CD14-positive monocyte (primary cell): ENCODE data around the gene PIGB. TPM values are rescaled to one million over a fixed set of nuclear protein-coding genes. Genes with fewer than 3 reads are reported as not detected.
A peak's percentile ranks its signal among the peaks of the same experiment; 100 is the strongest.

Experiments used
- DNase-seq, 3 donors: peaks; one replicate each; pipeline ENCODE4 v3.0.0-alpha.2; 2011 to 2022
- H2AFZ ChIP-seq: 2 replicates; pipeline ENCODE4 v1.6.0; 2012; ENCODE audit warnings: mild to moderate bottlenecking, low read depth, low read length, inconsistent platforms; ENCODE audit not compliant: insufficient read depth, poor library complexity, severe bottlenecking
- H3K27ac ChIP-seq, 2 donors: 1 replicate in 1 of 2; 2 replicates in 1 of 2; pipeline ENCODE4 v1.5.1; 2012 to 2013; ENCODE audit warnings: low read length in 2 of 2, control low read depth in 1 of 2, inconsistent platforms in 1 of 2, low read depth in 1 of 2, mild to moderate bottlenecking in 1 of 2
- H3K27me3 ChIP-seq, 2 donors: one replicate each; pipeline versions ENCODE4 v1.6.0 to v1.6.1; 2011 to 2013; ENCODE audit warnings: low read length in 2 of 2; ENCODE audit not compliant: control insufficient read depth in 2 of 2, insufficient read depth in 2 of 2
- H3K36me3 ChIP-seq, 2 donors: replicated peaks in 1 of 2; 1 replicate in 1 of 2; 2 replicates in 1 of 2; pipeline versions ENCODE4 v1.5.1 to v1.6.1; 2012 to 2013; ENCODE audit warnings: low read length in 2 of 2, control low read depth in 1 of 2, inconsistent platforms in 1 of 2, mild to moderate bottlenecking in 1 of 2; ENCODE audit not compliant: insufficient read depth in 2 of 2, control insufficient read depth in 1 of 2
- H3K4me1 ChIP-seq, 2 donors: 1 replicate in 1 of 2; 2 replicates in 1 of 2; pipeline versions ENCODE4 v1.5.1 to v1.6.1; 2012 to 2013; ENCODE audit warnings: low read length in 2 of 2, control low read depth in 1 of 2, inconsistent platforms in 1 of 2, mild to moderate bottlenecking in 1 of 2, moderate library complexity in 1 of 2; ENCODE audit not compliant: insufficient read depth in 2 of 2, control insufficient read depth in 1 of 2
- H3K4me2 ChIP-seq: replicated peaks from 2 replicates; pipeline ENCODE3; 2012; ENCODE audit warnings: low read length, moderate library complexity, mild to moderate bottlenecking; ENCODE audit not compliant: poor library complexity, severe bottlenecking; ENCODE audit errors: extremely low read depth
- H3K4me3 ChIP-seq, 3 experiments: fragments of 200-600 bp in 1 of 3; sonication (generic) in 1 of 3; replicated peaks in 1 of 3; 1 replicate in 2 of 3; 2 replicates in 1 of 3; pipeline ENCODE4 v1.5.1; 2011 to 2013; ENCODE audit warnings: low read length in 3 of 3, mild to moderate bottlenecking in 3 of 3, control low read depth in 2 of 3, low read depth in 2 of 3, inconsistent platforms in 1 of 3, moderate library complexity in 1 of 3
- H3K79me2 ChIP-seq: 2 replicates; pipeline ENCODE4 v1.6.0; 2012; ENCODE audit warnings: mild to moderate bottlenecking, control low read depth, inconsistent platforms, low read length, moderate library complexity; ENCODE audit not compliant: insufficient read depth
- H3K9ac ChIP-seq: 2 replicates; pipeline ENCODE4 v1.6.0; 2017; ENCODE audit warnings: low read length, mild to moderate bottlenecking; ENCODE audit not compliant: insufficient read depth, poor library complexity, severe bottlenecking
- H3K9me3 ChIP-seq, 2 donors: replicated peaks in 1 of 2; 1 replicate in 1 of 2; 2 replicates in 1 of 2; pipeline versions ENCODE4 v1.5.1 to v1.6.1; 2012 to 2013; ENCODE audit warnings: low read length in 2 of 2, control low read depth in 1 of 2; ENCODE audit not compliant: control insufficient read depth in 1 of 2, insufficient read depth in 1 of 2
- H4K20me1 ChIP-seq: 2 replicates; pipeline ENCODE4 v1.6.0; 2012; ENCODE audit warnings: mild to moderate bottlenecking, low read length, control low read depth, moderate library complexity; ENCODE audit not compliant: insufficient read depth
- H3K27ac Mint-ChIP-seq, 7 donors: one replicate each; pipeline ENCODE4 v1.8.0; 2020; ENCODE audit warnings: mild to moderate bottlenecking in 7 of 7, mixed read lengths in 7 of 7, moderate library complexity in 6 of 7, inconsistent platforms in 2 of 7
- H3K27me3 Mint-ChIP-seq, 3 donors: one replicate each; pipeline ENCODE4 v1.8.0; 2021 to 2022; ENCODE audit warnings: low read depth in 3 of 3, mild to moderate bottlenecking in 3 of 3, mixed read lengths in 3 of 3, moderate library complexity in 3 of 3, inconsistent platforms in 1 of 3
- H3K36me3 Mint-ChIP-seq, 2 donors: one replicate each; pipeline ENCODE4 v1.8.0; 2020; ENCODE audit warnings: mixed read lengths in 2 of 2, inconsistent platforms in 1 of 2, mild to moderate bottlenecking in 1 of 2
- H3K4me1 Mint-ChIP-seq: one replicate; pipeline ENCODE4 v1.8.0; 2020; ENCODE audit warnings: mild to moderate bottlenecking, mixed read lengths
- H3K4me3 Mint-ChIP-seq, 2 donors: one replicate each; pipeline ENCODE4 v1.8.0; 2020; ENCODE audit warnings: mild to moderate bottlenecking in 2 of 2, mixed read lengths in 2 of 2, moderate library complexity in 1 of 2
- H3K9me3 Mint-ChIP-seq, 7 donors: one replicate each; pipeline ENCODE4 v1.8.0; 2020 to 2022; ENCODE audit warnings: mixed read lengths in 7 of 7, mild to moderate bottlenecking in 6 of 7, moderate library complexity in 6 of 7, inconsistent platforms in 2 of 7
- WGBS: methylation state at CpG from one replicate; pipeline ENCODE4 v1.1.5; 2013; ENCODE audit warnings: missing lambda C conversion rate; ENCODE audit not compliant: insufficient coverage; 5-methylcytosine and 5-hydroxymethylcytosine counted together
- intact Hi-C, 2 donors: fragments of 100-400 bp; cut with micrococcal nuclease; formaldehyde crosslinking; loops; one replicate each; pipeline versions ENCODE4 v1.15.0 to v1.15.1; 2023
- polyA plus RNA-seq, 3 donors: library from polyadenylated mRNA; depleted of rRNA in 1 of 3; unstranded in 2 of 3; stranded (reverse) in 1 of 3; fragments of 300-500 nt in 2 of 3; fragments of >200 nt in 1 of 3; fragmentation: Illumina TruSeq in 2 of 3; gene quantifications; 1 replicate in 2 of 3; 2 replicates in 1 of 3; pipeline ENCODE4 v1.2.3, GENCODE V29; 2012 to 2021
- TF ChIP-seq, protein P1 (sequence below): fragments of 200-600 bp; IDR thresholded peaks from one replicate; pipeline ENCODE4 v1.8.0; 2022; ENCODE audit warnings: antibody characterized with exemption, mild to moderate bottlenecking

Gene PIGB
- polyA plus RNA-seq, 3 donors, result 15.3 to 16.8 (median 15.8) TPM

DNA sequence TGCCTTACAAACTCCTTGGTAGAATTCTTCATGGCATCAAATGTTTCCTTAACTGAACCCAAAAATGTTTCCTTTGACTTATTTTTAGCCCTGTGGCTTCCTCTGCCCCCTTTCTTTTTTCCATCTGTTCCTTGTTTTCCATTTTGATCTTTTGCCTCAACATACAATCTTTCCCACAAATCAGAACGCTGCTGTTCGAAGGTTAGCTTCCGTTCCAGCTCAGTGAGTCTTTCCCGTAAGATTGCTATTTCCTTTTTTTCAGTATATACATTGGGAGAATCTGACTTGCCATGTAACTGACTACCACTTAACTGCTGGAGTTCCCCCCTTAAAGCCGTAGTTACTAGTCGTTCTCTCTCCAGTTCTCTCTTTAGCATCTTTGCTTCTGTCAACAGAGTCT lies 41.2 kb downstream of the PIGB start:
- Mint-ChIP-seq H3K4me3 (no peak overlapping the region), H3K27ac (peak overlapping the region in 3 of 7 donors; percentile 12 to 52 (median 14)), H3K4me1 (peaks cover 7% of the 10 kb centered on the region), H3K9me3 (no peaks in the 10 kb centered on the region), H3K36me3 (peaks cover 79 to 82% of the 10 kb centered on the region in 2 donors), H3K27me3 (peaks cover 0 to 2% (median 0%) of the 10 kb centered on the region in 3 donors)
- WGBS, result 13% methylated on average over 3 of the region's 6 CpGs
- no peak overlapping the region for H3K27ac ChIP-seq
- H3K9ac ChIP-seq, result no peak overlapping the region
- intact Hi-C loops, result no loop called here
- H3K4me3 ChIP-seq, result no peak overlapping the region
- H3K79me2 ChIP-seq, result no peaks in the 10 kb centered on the region
- no peak for DNase-seq
- TF ChIP-seq, protein P1, sequence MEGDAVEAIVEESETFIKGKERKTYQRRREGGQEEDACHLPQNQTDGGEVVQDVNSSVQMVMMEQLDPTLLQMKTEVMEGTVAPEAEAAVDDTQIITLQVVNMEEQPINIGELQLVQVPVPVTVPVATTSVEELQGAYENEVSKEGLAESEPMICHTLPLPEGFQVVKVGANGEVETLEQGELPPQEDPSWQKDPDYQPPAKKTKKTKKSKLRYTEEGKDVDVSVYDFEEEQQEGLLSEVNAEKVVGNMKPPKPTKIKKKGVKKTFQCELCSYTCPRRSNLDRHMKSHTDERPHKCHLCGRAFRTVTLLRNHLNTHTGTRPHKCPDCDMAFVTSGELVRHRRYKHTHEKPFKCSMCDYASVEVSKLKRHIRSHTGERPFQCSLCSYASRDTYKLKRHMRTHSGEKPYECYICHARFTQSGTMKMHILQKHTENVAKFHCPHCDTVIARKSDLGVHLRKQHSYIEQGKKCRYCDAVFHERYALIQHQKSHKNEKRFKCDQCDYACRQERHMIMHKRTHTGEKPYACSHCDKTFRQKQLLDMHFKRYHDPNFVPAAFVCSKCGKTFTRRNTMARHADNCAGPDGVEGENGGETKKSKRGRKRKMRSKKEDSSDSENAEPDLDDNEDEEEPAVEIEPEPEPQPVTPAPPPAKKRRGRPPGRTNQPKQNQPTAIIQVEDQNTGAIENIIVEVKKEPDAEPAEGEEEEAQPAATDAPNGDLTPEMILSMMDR, result no peak
- peaks cover 71 to 98% of the 10 kb centered on the region in 2 donors for H3K36me3 ChIP-seq
- H3K4me2 ChIP-seq, result no peak overlapping the region
- H3K27me3 ChIP-seq, result no peaks in the 10 kb centered on the region
- H3K4me1 ChIP-seq, result no peaks in the 10 kb centered on the region
- H2AFZ ChIP-seq, result no peak overlapping the region
- no peaks in the 10 kb centered on the region for H3K9me3 ChIP-seq
- no peaks in the 10 kb centered on the region for H4K20me1 ChIP-seq

DNA sequence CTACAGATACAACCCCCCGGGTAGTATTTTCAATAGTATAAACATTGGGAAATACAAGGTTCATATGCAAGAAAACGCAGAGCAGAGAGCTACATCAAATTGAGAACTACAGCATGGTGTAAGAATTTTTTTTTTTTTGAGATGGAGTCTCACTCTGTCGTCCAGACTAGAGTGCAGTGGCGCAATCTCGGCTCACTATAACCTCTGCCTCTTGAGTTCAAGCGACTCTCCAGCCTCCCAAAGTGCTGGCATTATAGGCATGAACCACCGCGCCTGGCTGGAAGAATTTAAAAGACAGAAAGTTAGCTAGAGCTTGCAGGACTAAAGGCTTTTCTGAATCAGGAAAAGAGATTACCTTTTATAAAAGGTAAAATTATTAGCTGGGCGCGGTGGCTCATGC lies 42.0 kb downstream of the PIGB start:
- Mint-ChIP-seq H3K36me3 (peaks cover 73 to 79% of the 10 kb centered on the region in 2 donors), H3K4me1 (peaks cover 7% of the 10 kb centered on the region), H3K27ac (no peak overlapping the region), H3K4me3 (no peak overlapping the region), H3K9me3 (no peaks in the 10 kb centered on the region), H3K27me3 (peaks cover 0 to 2% (median 0%) of the 10 kb centered on the region in 3 donors)
- Histone ChIP-seq H3K9me3 (no peaks in the 10 kb centered on the region), H3K9ac (no peak overlapping the region), H3K4me1 (no peaks in the 10 kb centered on the region), H3K36me3 (peaks cover 68 to 94% of the 10 kb centered on the region in 2 donors), H4K20me1 (no peaks in the 10 kb centered on the region), H2AFZ (no peak overlapping the region), H3K27ac (no peak overlapping the region), H3K27me3 (no peaks in the 10 kb centered on the region), H3K79me2 (no peaks in the 10 kb centered on the region), H3K4me3 (no peak overlapping the region), H3K4me2 (no peak overlapping the region)
- TF ChIP-seq, protein P1, result no peak
- intact Hi-C loops, result no loop called here
- DNase-seq, result no peak
- WGBS, result no CpG with 5 or more reads among the region's 10 CpGs
